HG02571 (cell line): ENCODE measurements around the gene STON1.
"Not testable (repeated sequence)": the region's sequence is repeated elsewhere in the genome, so short reads cannot be mapped to it uniquely, and the experiment has no call there.

ENCODE experiments used
- ATAC-seq: cut with Tn5 transposase; IDR thresholded peaks from one replicate; pipeline ENCODE4 v1.9.1; 2021; ENCODE audit warnings: mild to moderate bottlenecking, moderate library complexity; ENCODE audit not compliant: unreplicated experiment

Gene STON1

DNA sequence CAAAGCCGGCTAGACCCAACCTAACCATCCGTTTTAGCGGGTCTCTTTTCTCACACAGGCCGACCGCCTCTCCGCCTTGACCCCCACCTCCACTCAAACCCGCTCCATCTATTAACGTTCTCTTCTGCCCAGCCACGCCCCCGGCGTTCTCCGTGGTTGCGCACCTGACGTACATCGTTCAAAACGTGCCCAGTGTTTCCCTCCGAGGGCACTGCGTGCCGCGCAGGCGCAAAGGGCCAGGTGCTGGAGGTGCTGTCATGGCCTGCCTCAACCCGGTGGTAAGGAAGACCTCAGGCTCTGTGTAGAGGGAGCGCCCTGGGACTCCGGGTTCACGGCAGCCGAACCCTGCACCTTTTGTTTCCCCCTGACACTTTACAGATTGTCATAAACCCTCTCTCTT is 87.7 kb downstream of the STON1 start, which contains the start of gene GTF2A1L:
Gene GTF2A1L, plus strand, starts transcription at position 239 of the 400 bp plus-strand sequence. Its CDS starts 19 bp downstream, at position 258.
- no peak for ATAC-seq

DNA sequence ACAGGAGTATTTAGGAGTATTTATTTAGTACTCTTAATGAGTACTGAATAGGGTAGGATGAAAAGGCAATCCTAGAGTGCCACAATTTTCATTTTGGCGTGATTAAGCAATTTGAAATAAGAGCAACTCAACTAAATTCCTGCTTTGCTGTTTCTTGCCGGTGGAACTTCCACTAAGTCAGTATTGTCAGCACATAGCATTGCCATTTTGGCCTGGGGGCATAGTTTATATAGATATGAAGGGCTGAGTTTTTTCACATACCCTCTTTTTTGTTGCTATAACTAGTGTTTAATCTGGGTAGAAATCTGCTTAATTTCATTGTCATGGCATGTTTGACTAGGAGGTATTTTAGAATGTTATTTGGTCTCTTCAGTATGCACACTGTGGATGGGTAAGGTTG is 89.6 kb downstream of the STON1 start:
- ATAC-seq, result no peak

DNA sequence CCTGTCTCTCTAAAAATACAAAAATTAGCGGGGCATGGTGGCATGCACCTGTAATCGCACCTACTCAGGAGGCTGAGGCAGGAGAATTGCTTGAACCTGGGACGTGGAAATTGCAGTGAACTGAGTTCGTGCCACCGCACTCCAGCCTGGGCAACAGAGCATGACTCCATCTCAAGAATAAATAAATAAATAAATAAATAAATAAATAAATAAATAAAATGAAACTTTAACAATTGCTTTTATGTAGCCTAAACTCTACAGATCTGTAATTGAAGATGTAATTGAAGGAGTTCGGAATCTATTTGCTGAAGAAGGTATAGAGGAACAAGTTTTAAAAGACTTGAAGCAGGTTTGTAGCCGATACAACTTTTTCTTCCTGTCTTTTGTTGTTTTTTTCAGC is 90.7 kb downstream of the STON1 start:
- no peak for ATAC-seq

DNA sequence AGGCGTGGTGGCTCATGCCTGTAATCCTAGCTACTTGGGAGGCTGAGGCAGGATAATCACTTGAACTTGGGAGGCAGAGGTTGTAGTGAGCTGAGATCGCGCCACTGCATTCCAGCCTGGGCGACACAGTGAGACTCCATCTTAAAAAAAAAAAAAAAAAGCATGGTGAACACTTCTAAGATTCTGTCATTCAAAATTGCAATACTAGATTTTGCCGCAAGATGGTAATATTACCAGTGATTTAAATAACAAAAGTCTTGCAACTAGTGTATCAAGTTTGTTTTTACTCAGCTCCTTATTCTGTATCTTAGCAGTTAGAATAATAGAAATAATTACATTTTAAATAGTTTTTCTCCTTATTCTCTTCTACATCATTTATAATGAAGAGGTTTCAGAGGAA is 92.7 kb downstream of the STON1 start:
- ATAC-seq, result not testable (repeated sequence)

DNA sequence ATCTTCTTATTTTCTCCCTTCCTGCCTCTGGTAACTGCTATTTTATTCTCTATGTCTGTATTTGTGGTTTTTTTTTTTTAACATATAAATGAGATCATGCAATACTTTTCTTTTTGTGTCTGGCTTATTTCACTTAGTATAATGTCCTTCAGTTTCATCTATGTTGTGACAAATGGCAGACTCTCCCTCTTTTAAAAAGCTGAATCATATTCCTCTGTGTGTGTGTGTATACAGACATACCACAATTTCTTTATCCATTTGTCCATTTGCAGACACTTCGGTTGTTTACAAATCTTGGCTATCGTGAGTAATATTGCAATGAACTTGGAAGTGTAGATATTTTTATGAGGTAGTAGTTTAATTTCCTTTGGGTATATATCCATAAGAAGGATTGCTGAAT is 94.7 kb downstream of the STON1 start:
- ATAC-seq, result no peak

DNA sequence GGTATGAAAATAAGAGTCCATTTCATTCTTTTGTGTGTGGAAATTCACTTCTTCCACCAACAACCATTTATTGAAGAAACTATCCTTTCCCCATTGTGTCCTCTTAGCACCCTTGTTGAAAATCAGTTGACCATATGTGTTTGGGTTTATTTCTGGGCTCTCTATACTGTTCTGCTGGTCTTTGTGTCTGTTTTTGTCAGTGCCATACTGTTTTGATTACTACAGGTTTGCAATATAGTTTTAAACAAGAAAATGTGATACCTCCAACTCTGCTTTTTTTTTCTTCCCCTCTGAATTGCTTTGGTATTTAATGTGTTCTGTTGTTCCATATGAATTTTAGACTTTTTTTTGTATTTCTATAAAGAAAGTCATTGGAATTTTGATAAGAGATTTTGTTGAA is 96.1 kb downstream of the STON1 start:
- no peak for ATAC-seq

DNA sequence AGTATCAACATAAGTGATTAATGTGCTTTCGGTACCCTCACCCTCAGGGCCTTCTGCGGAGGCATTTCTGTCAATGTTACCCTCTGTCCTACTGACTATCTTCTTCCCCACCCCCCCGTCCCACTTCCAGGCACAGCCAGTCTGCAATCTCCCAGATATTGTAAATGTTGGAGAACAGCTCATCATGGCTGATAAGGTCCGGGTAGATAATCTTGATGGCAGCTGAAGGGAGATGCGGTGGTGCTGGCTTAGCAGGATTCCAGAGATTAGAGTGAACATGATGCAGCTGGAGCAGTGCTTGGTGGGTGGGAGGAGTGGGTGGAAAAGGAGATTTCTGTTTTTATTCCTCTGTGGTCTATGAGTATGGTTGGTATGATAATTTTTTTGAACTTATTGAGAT is 103.2 kb downstream of the STON1 start:
- ATAC-seq, result no peak

DNA sequence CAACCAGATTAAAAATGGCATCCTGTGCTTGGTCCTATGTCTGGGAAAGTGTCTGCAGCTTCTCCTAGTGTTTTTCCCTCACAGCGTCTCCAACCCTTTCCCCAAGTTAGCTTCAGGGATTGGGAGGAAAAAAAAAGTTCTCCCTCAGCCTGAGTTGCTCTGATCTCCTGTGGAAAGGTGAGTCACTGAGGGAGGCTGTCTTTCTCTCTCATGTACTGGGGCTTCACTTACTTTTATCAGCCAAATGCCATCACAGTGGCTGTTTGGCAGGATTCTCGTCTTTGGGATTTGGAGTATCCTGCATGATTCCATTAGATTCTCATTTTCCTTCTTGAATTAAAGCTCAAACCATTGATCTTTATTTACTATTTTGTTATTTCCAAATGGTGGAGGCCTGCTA is 105.8 kb downstream of the STON1 start:
- no peak for ATAC-seq

DNA sequence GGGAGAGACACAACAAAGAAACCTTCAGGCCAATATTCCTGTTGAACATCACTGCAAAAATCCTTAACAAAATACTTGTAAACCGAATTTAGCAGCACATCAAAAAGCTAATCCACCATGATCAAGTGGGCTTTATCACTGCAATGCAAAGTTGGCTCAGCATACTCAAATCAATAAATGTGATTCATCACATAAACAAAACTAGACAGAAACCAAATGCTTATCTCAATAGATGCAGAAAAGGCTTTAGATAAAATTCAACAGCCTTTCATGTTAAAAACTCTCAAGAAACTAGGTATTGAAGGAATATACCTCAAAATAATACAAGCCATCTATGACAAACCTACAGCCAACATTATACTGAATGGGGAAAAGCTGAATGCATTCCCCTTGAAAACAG is 108.3 kb downstream of the STON1 start:
- no peak for ATAC-seq
